WTC11 (cell line): ENCODE measurements around the gene ZFP3. TPM values are rescaled to one million over a fixed set of nuclear protein-coding genes. Genes with fewer than 3 reads are reported as not detected.
"Not testable (repeated sequence)": the region's sequence is repeated elsewhere in the genome, so short reads cannot be mapped to it uniquely, and the experiment has no call there.

Source experiments
- ATAC-seq: fragments of 200-7000 bp; cut with Tn5 transposase; 2 replicates; pipeline ENCODE4 v1.10.0; 2021; ENCODE audit warnings: mild to moderate bottlenecking, moderate library complexity
- CTCF ChIA-PET: fragments of 300-600 bp; sonication (Branson Sonifier 250); formaldehyde crosslinking; loops from one replicate; lab custom pipeline; 2021; ENCODE audit warnings: antibody characterized with exemption; lab: Charles Lee
- POLR2A ChIA-PET: fragments of 350-600 bp; sonication (Branson Sonifier 250); formaldehyde crosslinking; loops from one replicate; lab custom pipeline; 2021; ENCODE audit warnings: antibody characterized with exemption; lab: Charles Lee
- DNase-seq: peaks from one replicate; pipeline ENCODE4 v3.0.0; 2021; ENCODE audit warnings: low spot score
- H3K27ac Mint-ChIP-seq: 2 replicates; pipeline ENCODE4 v1.8.0; 2021; ENCODE audit warnings: mixed read lengths
- H3K27me3 Mint-ChIP-seq: 2 replicates; pipeline ENCODE4 v1.8.0; 2021; ENCODE audit warnings: low read depth, mild to moderate bottlenecking, moderate library complexity, mixed read lengths
- H3K36me3 Mint-ChIP-seq: 2 replicates; pipeline ENCODE4 v1.8.0; 2021; ENCODE audit warnings: mixed read lengths
- H3K4me1 Mint-ChIP-seq: 2 replicates; pipeline ENCODE4 v1.8.0; 2022; ENCODE audit warnings: mixed read lengths
- H3K4me3 Mint-ChIP-seq: 2 replicates; pipeline ENCODE4 v1.8.0; 2021; ENCODE audit warnings: mild to moderate bottlenecking, moderate library complexity, mixed read lengths
- H3K9me3 Mint-ChIP-seq: 2 replicates; pipeline ENCODE4 v1.8.0; 2021; ENCODE audit warnings: mixed read lengths
- ATF2 ChIP-seq: sonication (generic); formaldehyde crosslinking; IDR thresholded peaks from 2 replicates; pipeline ENCODE4 v1.8.1; 2022; ENCODE audit warnings: low read depth, missing genetic modification reagents, borderline replicate concordance
- HMGA2 ChIP-seq: fragments of 250-450 bp; sonication (Bioruptor Pico); IDR thresholded peaks from 2 replicates; pipeline ENCODE4 v1.4.0; 2021; ENCODE audit warnings: mild to moderate bottlenecking, moderate library complexity
- IRF2 ChIP-seq: sonication (generic); formaldehyde crosslinking; IDR thresholded peaks from 2 replicates; pipeline ENCODE4 v1.8.0; 2022; ENCODE audit warnings: low read depth, missing genetic modification reagents, borderline replicate concordance
- JUN ChIP-seq: sonication (generic); formaldehyde crosslinking; IDR thresholded peaks from 2 replicates; pipeline ENCODE4 v1.8.0; 2023; ENCODE audit warnings: mild to moderate bottlenecking, missing genetic modification reagents
- MXD4 ChIP-seq: fragments of 250-450 bp; sonication (Bioruptor Pico); IDR thresholded peaks from 2 replicates; pipeline ENCODE4 v1.8.0; 2021; ENCODE audit warnings: mild to moderate bottlenecking, moderate library complexity, borderline replicate concordance
- NFE2L1 ChIP-seq: sonication (generic); formaldehyde crosslinking; IDR thresholded peaks from 2 replicates; pipeline ENCODE4 v1.8.1; 2023; ENCODE audit warnings: missing genetic modification reagents
- NR1H2 ChIP-seq: sonication (generic); formaldehyde crosslinking; IDR thresholded peaks from 2 replicates; pipeline ENCODE4 v1.9.0; 2021; ENCODE audit warnings: mild to moderate bottlenecking, moderate library complexity, missing genetic modification reagents
- OVOL2 ChIP-seq: fragments of 250-450 bp; sonication (Bioruptor Pico); IDR thresholded peaks from 2 replicates; pipeline ENCODE4 v1.9.0; 2021; ENCODE audit warnings: mild to moderate bottlenecking, borderline replicate concordance
- SMAD3 ChIP-seq: sonication (generic); formaldehyde crosslinking; IDR thresholded peaks from 2 replicates; pipeline ENCODE4 v1.8.0; 2022; ENCODE audit warnings: missing genetic modification reagents, mild to moderate bottlenecking, borderline replicate concordance
- SMAD4 ChIP-seq: sonication (generic); formaldehyde crosslinking; IDR thresholded peaks from 2 replicates; pipeline ENCODE4 v1.8.0; 2022; ENCODE audit warnings: mild to moderate bottlenecking, missing genetic modification reagents
- TCF7 ChIP-seq: sonication (generic); formaldehyde crosslinking; IDR thresholded peaks from 2 replicates; pipeline ENCODE4 v1.8.0; 2022; ENCODE audit warnings: mild to moderate bottlenecking, low read depth, missing genetic modification reagents, moderate library complexity
- ZBTB21 ChIP-seq: sonication (generic); formaldehyde crosslinking; IDR thresholded peaks from 2 replicates; pipeline ENCODE4 v1.8.1; 2023; ENCODE audit warnings: mild to moderate bottlenecking, missing genetic modification reagents, borderline replicate concordance
- ZNF121 ChIP-seq: sonication (generic); formaldehyde crosslinking; IDR thresholded peaks from 2 replicates; pipeline ENCODE4 v1.8.0; 2023; ENCODE audit warnings: missing genetic modification reagents
- ZNF138 ChIP-seq: sonication (generic); formaldehyde crosslinking; conservative IDR thresholded peaks from 2 replicates; pipeline ENCODE4 v1.8.1; 2022; ENCODE audit warnings: mild to moderate bottlenecking, moderate library complexity, missing genetic modification reagents
- ZNF232 ChIP-seq: sonication (generic); formaldehyde crosslinking; IDR thresholded peaks from 2 replicates; pipeline ENCODE4 v1.8.0; 2022; ENCODE audit warnings: mild to moderate bottlenecking, missing genetic modification reagents
- ZNF263 ChIP-seq: sonication (generic); formaldehyde crosslinking; IDR thresholded peaks from 2 replicates; pipeline ENCODE4 v1.8.1; 2022; ENCODE audit warnings: low read depth, mild to moderate bottlenecking, moderate library complexity, missing genetic modification reagents
- ZNF281 ChIP-seq: sonication (generic); formaldehyde crosslinking; IDR thresholded peaks from 2 replicates; pipeline ENCODE4 v1.8.0; 2023; ENCODE audit warnings: mild to moderate bottlenecking, missing genetic modification reagents
- ZNF317 ChIP-seq: sonication (generic); formaldehyde crosslinking; IDR thresholded peaks from 2 replicates; pipeline ENCODE4 v1.8.1; 2023; ENCODE audit warnings: low read depth, mild to moderate bottlenecking, moderate library complexity, missing genetic modification reagents, borderline replicate concordance
- ZNF423 ChIP-seq: fragments of 250-450 bp; sonication (Bioruptor Pico); IDR thresholded peaks from 2 replicates; pipeline ENCODE4 v2.1.2; 2022; ENCODE audit warnings: mild to moderate bottlenecking, moderate library complexity
- total RNA-seq: library from RNA; stranded (reverse); gene quantifications from 3 replicates; pipeline ENCODE4 v1.2.3, GENCODE V29; 2021
- TF ChIP-seq, protein P1 (sequence below): sonication (generic); formaldehyde crosslinking; IDR thresholded peaks from 2 replicates; pipeline ENCODE4 v1.8.0; 2023; ENCODE audit warnings: missing genetic modification reagents
- TF ChIP-seq, protein P2 (sequence below): sonication (generic); formaldehyde crosslinking; IDR thresholded peaks from 2 replicates; pipeline ENCODE4 v1.8.0; 2022; ENCODE audit warnings: mild to moderate bottlenecking, missing genetic modification reagents
- TF ChIP-seq, protein P3 (sequence below): fragments of 250-450 bp; sonication (Bioruptor Pico); IDR thresholded peaks from 2 replicates; pipeline ENCODE4 v1.9.0; 2021; ENCODE audit warnings: mild to moderate bottlenecking, borderline replicate concordance

The ZFP3 gene
- total RNA-seq, 1 experiment from 2014 or later, result 0.66 TPM

GRCh38 chr17:5118219-5118618 lies 40.0 kb downstream of the ZFP3 start:
- DNase-seq (no peak), ATAC-seq (no peak)
- no peak overlapping the region for H3K4me3 Mint-ChIP-seq
- H3K4me1 Mint-ChIP-seq, result peaks cover 8% of the 10 kb centered on the region; the same call in 1 of the 2 replicates
- H3K9me3 Mint-ChIP-seq, result peaks cover 12% of the 10 kb centered on the region
- POLR2A ChIA-PET, result no interaction called here
- H3K27me3 Mint-ChIP-seq, result peaks cover 43% of the 10 kb centered on the region
- peaks cover 5% of the 10 kb centered on the region for H3K36me3 Mint-ChIP-seq
- TF ChIP-seq, protein P1, sequence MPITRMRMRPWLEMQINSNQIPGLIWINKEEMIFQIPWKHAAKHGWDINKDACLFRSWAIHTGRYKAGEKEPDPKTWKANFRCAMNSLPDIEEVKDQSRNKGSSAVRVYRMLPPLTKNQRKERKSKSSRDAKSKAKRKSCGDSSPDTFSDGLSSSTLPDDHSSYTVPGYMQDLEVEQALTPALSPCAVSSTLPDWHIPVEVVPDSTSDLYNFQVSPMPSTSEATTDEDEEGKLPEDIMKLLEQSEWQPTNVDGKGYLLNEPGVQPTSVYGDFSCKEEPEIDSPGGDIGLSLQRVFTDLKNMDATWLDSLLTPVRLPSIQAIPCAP (CRISPR knock-in tag), result no peak
- TF ChIP-seq ZNF423 (CRISPR knock-in tag) (no peak), ZNF121 (CRISPR knock-in tag) (no peak), ZNF317 (CRISPR knock-in tag) (no peak), ZNF138 (CRISPR knock-in tag) (no peak), NFE2L1 (CRISPR knock-in tag) (no peak)
- TF ChIP-seq, protein P2, sequence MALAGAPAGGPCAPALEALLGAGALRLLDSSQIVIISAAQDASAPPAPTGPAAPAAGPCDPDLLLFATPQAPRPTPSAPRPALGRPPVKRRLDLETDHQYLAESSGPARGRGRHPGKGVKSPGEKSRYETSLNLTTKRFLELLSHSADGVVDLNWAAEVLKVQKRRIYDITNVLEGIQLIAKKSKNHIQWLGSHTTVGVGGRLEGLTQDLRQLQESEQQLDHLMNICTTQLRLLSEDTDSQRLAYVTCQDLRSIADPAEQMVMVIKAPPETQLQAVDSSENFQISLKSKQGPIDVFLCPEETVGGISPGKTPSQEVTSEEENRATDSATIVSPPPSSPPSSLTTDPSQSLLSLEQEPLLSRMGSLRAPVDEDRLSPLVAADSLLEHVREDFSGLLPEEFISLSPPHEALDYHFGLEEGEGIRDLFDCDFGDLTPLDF (CRISPR knock-in tag), result no peak
- TF ChIP-seq, protein P3, sequence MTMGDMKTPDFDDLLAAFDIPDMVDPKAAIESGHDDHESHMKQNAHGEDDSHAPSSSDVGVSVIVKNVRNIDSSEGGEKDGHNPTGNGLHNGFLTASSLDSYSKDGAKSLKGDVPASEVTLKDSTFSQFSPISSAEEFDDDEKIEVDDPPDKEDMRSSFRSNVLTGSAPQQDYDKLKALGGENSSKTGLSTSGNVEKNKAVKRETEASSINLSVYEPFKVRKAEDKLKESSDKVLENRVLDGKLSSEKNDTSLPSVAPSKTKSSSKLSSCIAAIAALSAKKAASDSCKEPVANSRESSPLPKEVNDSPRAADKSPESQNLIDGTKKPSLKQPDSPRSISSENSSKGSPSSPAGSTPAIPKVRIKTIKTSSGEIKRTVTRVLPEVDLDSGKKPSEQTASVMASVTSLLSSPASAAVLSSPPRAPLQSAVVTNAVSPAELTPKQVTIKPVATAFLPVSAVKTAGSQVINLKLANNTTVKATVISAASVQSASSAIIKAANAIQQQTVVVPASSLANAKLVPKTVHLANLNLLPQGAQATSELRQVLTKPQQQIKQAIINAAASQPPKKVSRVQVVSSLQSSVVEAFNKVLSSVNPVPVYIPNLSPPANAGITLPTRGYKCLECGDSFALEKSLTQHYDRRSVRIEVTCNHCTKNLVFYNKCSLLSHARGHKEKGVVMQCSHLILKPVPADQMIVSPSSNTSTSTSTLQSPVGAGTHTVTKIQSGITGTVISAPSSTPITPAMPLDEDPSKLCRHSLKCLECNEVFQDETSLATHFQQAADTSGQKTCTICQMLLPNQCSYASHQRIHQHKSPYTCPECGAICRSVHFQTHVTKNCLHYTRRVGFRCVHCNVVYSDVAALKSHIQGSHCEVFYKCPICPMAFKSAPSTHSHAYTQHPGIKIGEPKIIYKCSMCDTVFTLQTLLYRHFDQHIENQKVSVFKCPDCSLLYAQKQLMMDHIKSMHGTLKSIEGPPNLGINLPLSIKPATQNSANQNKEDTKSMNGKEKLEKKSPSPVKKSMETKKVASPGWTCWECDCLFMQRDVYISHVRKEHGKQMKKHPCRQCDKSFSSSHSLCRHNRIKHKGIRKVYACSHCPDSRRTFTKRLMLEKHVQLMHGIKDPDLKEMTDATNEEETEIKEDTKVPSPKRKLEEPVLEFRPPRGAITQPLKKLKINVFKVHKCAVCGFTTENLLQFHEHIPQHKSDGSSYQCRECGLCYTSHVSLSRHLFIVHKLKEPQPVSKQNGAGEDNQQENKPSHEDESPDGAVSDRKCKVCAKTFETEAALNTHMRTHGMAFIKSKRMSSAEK (CRISPR knock-in tag), result no peak
- CTCF ChIA-PET, result no interaction called here
- no peak overlapping the region for H3K27ac Mint-ChIP-seq

- no peaks in the 10 kb centered on the region for H3K36me3 Mint-ChIP-seq
- H3K27ac Mint-ChIP-seq, result no peak overlapping the region
- H3K4me3 Mint-ChIP-seq, result no peak overlapping the region
- CTCF ChIA-PET, result interaction anchor here (0.6 kb wide), 1 partner anchor 362 kb away, joined by 4 read pairs; no protein-coding TSS in a partner anchor
- H3K9me3 Mint-ChIP-seq, result peaks cover 12% of the 10 kb centered on the region
- peaks cover 7% of the 10 kb centered on the region; the same call in 1 of the 2 replicates for H3K4me1 Mint-ChIP-seq
- DNase-seq (no peak), ATAC-seq (no peak)
- POLR2A ChIA-PET, result no interaction called here
- TF ChIP-seq HMGA2 (CRISPR knock-in tag) (no peak), SMAD3 (CRISPR knock-in tag) (no peak), NR1H2 (CRISPR knock-in tag) (no peak), MXD4 (no peak), ZNF138 (CRISPR knock-in tag) (no peak), ZNF232 (CRISPR knock-in tag) (no peak), ZNF263 (CRISPR knock-in tag) (no peak), ZBTB21 (CRISPR knock-in tag) (no peak), IRF2 (CRISPR knock-in tag) (no peak), SMAD4 (no peak), TCF7 (CRISPR knock-in tag) (no peak), ZNF281 (CRISPR knock-in tag) (no peak), OVOL2 (no peak), ATF2 (CRISPR knock-in tag) (no peak), JUN (CRISPR knock-in tag) (no peak)
- peaks cover 52% of the 10 kb centered on the region for H3K27me3 Mint-ChIP-seq
These were observed 41.8 kb downstream of the ZFP3 start for GRCh38 chr17:5120036-5120435.

GRCh38 chr17:5120436-5121185 lies 42.3 kb downstream of the ZFP3 start:
- ATAC-seq, H3K36me3 Mint-ChIP-seq, H3K4me3 Mint-ChIP-seq, DNase-seq, POLR2A ChIA-PET, H3K27ac Mint-ChIP-seq, H3K4me1 Mint-ChIP-seq: not testable (repeated sequence)
- peaks cover 52% of the 10 kb centered on the region for H3K27me3 Mint-ChIP-seq
- peaks cover 12% of the 10 kb centered on the region for H3K9me3 Mint-ChIP-seq
- CTCF ChIA-PET, result interaction anchor here (0.6 kb wide), 1 partner anchor 361 kb away, joined by 4 read pairs; no protein-coding TSS in a partner anchor
